Astrocyte (in vitro differentiated cells and primary cell): ENCODE data around the gene CEP104. TPM values are rescaled to one million over a fixed set of nuclear protein-coding genes. Genes with fewer than 3 reads are reported as not detected.
"Not testable (repeated sequence)": the region's sequence is repeated elsewhere in the genome, so short reads cannot be mapped to it uniquely, and the experiment has no call there.

Experiments used
- DNase-seq: peaks from one replicate; pipeline ENCODE4 v3.0.0-alpha.2; 2010; ENCODE audit warnings: low read depth
- FAIRE-seq: peaks from 2 replicates; lab custom pipeline; 2011; peaks lifted over from hg19 to GRCh38; lab: Jason Lieb, UNC
- H2AFZ ChIP-seq: 2 replicates; pipeline ENCODE4 v1.6.0; 2012; ENCODE audit warnings: low read depth, low read length, inconsistent platforms
- H3K27ac ChIP-seq: 2 replicates; pipeline ENCODE4 v1.5.1; 2011; ENCODE audit warnings: low read depth, low read length, inconsistent platforms
- H3K27me3 ChIP-seq: 2 replicates; pipeline ENCODE4 v1.6.0; 2011; ENCODE audit warnings: low read length, inconsistent platforms; ENCODE audit not compliant: insufficient read depth
- H3K36me3 ChIP-seq: 2 replicates; pipeline ENCODE4 v1.5.1; 2011; ENCODE audit warnings: low read length, inconsistent platforms; ENCODE audit not compliant: insufficient read depth
- H3K4me1 ChIP-seq: 2 replicates; pipeline ENCODE4 v1.5.1; 2011; ENCODE audit warnings: low read length, inconsistent platforms; ENCODE audit not compliant: insufficient read depth
- H3K4me2 ChIP-seq: 2 replicates; pipeline ENCODE4 v1.6.0; 2012; ENCODE audit warnings: low read length, inconsistent platforms
- H3K4me3 ChIP-seq: 2 replicates; pipeline ENCODE4 v1.5.1; 2011; ENCODE audit warnings: low read depth, mild to moderate bottlenecking, low read length, inconsistent platforms; ENCODE audit not compliant: insufficient read depth
- H3K79me2 ChIP-seq: 2 replicates; pipeline ENCODE4 v1.6.0; 2012; ENCODE audit warnings: mild to moderate bottlenecking, low read length, inconsistent platforms; ENCODE audit not compliant: insufficient read depth
- H3K9ac ChIP-seq: 2 replicates; pipeline ENCODE4 v1.6.0; 2012; ENCODE audit warnings: mild to moderate bottlenecking, low read length, inconsistent platforms
- H3K9me3 ChIP-seq: 2 replicates; pipeline ENCODE4 v1.5.1; 2012; ENCODE audit warnings: low read depth, mild to moderate bottlenecking, low read length, inconsistent platforms; ENCODE audit not compliant: insufficient read depth
- H4K20me1 ChIP-seq: 2 replicates; pipeline ENCODE4 v1.6.0; 2012; ENCODE audit warnings: low read length, inconsistent platforms; ENCODE audit not compliant: insufficient read depth
- H3K27ac Mint-ChIP-seq: one replicate; pipeline ENCODE4 v1.8.0; 2021; ENCODE audit warnings: mild to moderate bottlenecking, mixed read lengths; ENCODE audit not compliant: unreplicated experiment
- H3K27me3 Mint-ChIP-seq: one replicate; pipeline ENCODE4 v1.8.0; 2021; ENCODE audit warnings: low read depth, mixed read lengths; ENCODE audit not compliant: unreplicated experiment
- H3K36me3 Mint-ChIP-seq: one replicate; pipeline ENCODE4 v1.8.0; 2021; ENCODE audit warnings: low read depth, mixed read lengths; ENCODE audit not compliant: unreplicated experiment
- H3K4me1 Mint-ChIP-seq: one replicate; pipeline ENCODE4 v1.8.0; 2021; ENCODE audit warnings: low read depth, mixed read lengths; ENCODE audit not compliant: unreplicated experiment
- H3K4me3 Mint-ChIP-seq: one replicate; pipeline ENCODE4 v1.8.0; 2021; ENCODE audit warnings: mild to moderate bottlenecking, moderate library complexity, mixed read lengths; ENCODE audit not compliant: unreplicated experiment
- H3K9me3 Mint-ChIP-seq: one replicate; pipeline ENCODE4 v1.8.0; 2021; ENCODE audit warnings: mild to moderate bottlenecking, mixed read lengths; ENCODE audit not compliant: unreplicated experiment
- CTCF ChIP-seq: IDR thresholded peaks from 2 replicates; pipeline ENCODE4 v1.5.1; 2011; ENCODE audit warnings: low read depth, mild to moderate bottlenecking, inconsistent platforms, low read length, moderate library complexity; ENCODE audit not compliant: insufficient read depth
- EZH2 ChIP-seq: IDR thresholded peaks from 2 replicates; pipeline ENCODE4 v1.6.1; 2012; ENCODE audit warnings: mild to moderate bottlenecking, low read length, inconsistent platforms; ENCODE audit not compliant: insufficient read depth
- total RNA-seq: library from RNA; stranded (reverse); gene quantifications from 2 replicates; pipeline ENCODE4 v1.2.1, GENCODE V29; 2021

Gene CEP104
- total RNA-seq, 1 donor from 2014 or later: 43.6 TPM

GRCh38 chr1:3803905-3804626, 52.9 kb downstream of the CEP104 start:
- Histone ChIP-seq H4K20me1 (no peaks in the 10 kb centered on the region), H3K27ac (no peak overlapping the region), H2AFZ (no peak overlapping the region), H3K36me3 (no peaks in the 10 kb centered on the region), H3K9me3 (no peaks in the 10 kb centered on the region), H3K4me3 (no peak overlapping the region), H3K4me2 (peak overlapping the region; percentile 30), H3K9ac (no peak overlapping the region), H3K4me1 (no peaks in the 10 kb centered on the region), H3K79me2 (no peaks in the 10 kb centered on the region), H3K27me3 (no peaks in the 10 kb centered on the region)
- H3K4me3 Mint-ChIP-seq: no peak overlapping the region
- H3K36me3 Mint-ChIP-seq: no peaks in the 10 kb centered on the region
- no peak for TF ChIP-seq CTCF
- no peak for TF ChIP-seq EZH2
- peaks cover 3% of the 10 kb centered on the region for H3K9me3 Mint-ChIP-seq
- H3K27me3 Mint-ChIP-seq: peaks cover 21% of the 10 kb centered on the region
- DNase-seq (peak; percentile 20), FAIRE-seq (no peak)
- no peak overlapping the region for H3K27ac Mint-ChIP-seq
- H3K4me1 Mint-ChIP-seq: peaks cover 3% of the 10 kb centered on the region

- H3K27ac ChIP-seq, H3K4me1 Mint-ChIP-seq, H3K27me3 ChIP-seq, H3K4me3 ChIP-seq, H3K9me3 ChIP-seq, H2AFZ ChIP-seq, H3K36me3 ChIP-seq, H3K4me3 Mint-ChIP-seq, H3K9me3 Mint-ChIP-seq, H3K4me2 ChIP-seq, H3K9ac ChIP-seq, H3K36me3 Mint-ChIP-seq, H4K20me1 ChIP-seq, H3K27ac Mint-ChIP-seq, H3K79me2 ChIP-seq, DNase-seq, H3K4me1 ChIP-seq, FAIRE-seq: not testable (repeated sequence)
- H3K27me3 Mint-ChIP-seq: peaks cover 21% of the 10 kb centered on the region
Measured at GRCh38 chr1:3800795-3801194, 56.2 kb downstream of the CEP104 start.

- Histone ChIP-seq H3K4me2 (no peak overlapping the region), H3K27ac (no peak overlapping the region), H3K79me2 (peaks cover 10% of the 10 kb centered on the region), H3K36me3 (no peaks in the 10 kb centered on the region), H3K4me1 (peaks cover 9% of the 10 kb centered on the region), H3K9me3 (no peaks in the 10 kb centered on the region), H3K9ac (no peak overlapping the region), H3K4me3 (no peak overlapping the region), H3K27me3 (no peaks in the 10 kb centered on the region), H2AFZ (no peak overlapping the region), H4K20me1 (peaks cover 6% of the 10 kb centered on the region)
- Mint-ChIP-seq H3K27ac (no peak overlapping the region), H3K4me1 (peaks cover 5% of the 10 kb centered on the region), H3K4me3 (no peak overlapping the region), H3K36me3 (no peaks in the 10 kb centered on the region), H3K9me3 (no peaks in the 10 kb centered on the region), H3K27me3 (peaks cover 19% of the 10 kb centered on the region)
- FAIRE-seq (no peak), DNase-seq (no peak)
- no peak for TF ChIP-seq EZH2
- TF ChIP-seq CTCF: no peak
Measured at GRCh38 chr1:3799976-3800685, 56.9 kb downstream of the CEP104 start.
